HG02588 (cell line): ENCODE data around the gene MCC.
A peak's percentile ranks its signal among the peaks of the same experiment; 100 is the strongest.

ENCODE experiments used
- ATAC-seq: cut with Tn5 transposase; IDR thresholded peaks from one replicate; pipeline ENCODE4 v1.9.1; 2021; ENCODE audit warnings: mild to moderate bottlenecking, moderate library complexity; ENCODE audit not compliant: unreplicated experiment

MCC gene

DNA sequence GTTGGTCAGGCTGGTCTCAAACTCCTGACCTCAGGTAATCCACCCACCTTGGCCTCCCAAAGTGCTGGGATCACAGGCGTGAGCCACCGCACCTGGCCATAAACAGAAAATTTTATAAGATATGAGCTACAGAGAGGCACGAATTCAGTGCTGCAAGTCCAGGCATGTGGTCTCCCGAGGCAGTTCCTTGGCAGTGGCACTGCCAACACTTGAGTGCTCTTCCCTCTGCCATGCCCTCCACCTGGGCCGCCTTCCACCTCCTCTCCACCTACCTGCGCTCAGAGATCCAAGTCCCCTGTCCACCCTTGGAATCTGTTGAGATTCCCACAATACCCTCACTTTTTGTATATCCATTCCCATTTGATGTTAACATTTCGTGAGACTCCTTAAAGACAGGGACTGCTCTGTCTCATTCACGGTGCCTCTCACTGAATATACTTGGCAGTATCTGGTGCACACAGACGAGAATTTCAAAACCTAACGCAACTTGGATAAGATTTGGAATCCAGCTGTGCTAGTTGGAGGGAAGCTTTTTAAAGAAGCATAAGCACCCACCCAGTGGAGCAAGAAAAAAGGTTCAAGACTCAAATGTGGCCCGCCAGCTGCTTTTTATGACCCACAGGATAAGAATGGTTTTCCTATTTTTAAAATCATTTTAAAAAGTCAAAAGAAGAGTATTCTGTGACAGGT, 443.3 kb downstream of the MCC start:
- no peak for ATAC-seq

DNA sequence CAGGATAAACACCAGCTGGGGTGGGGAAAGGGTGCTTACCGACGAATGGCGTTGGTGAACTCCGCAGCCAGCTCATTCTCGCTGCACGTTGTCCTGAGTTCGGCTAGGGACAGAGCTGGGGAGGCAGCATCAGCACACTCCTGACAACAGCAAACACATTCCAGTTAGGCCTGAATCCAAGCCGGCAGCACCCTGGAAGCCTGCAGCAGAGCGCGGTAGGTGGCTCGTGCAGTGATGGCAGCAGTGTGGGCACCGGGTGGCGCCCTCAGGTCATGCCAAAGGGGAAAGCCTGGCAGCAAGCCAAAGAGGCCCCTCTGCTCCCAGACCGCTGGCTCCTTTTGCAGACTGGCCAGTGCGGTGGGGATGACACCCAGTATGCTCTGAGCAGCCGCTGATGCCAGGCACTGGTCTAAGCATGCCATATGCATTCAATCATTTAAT, 444.7 kb downstream of the MCC start:
- ATAC-seq = no peak

DNA sequence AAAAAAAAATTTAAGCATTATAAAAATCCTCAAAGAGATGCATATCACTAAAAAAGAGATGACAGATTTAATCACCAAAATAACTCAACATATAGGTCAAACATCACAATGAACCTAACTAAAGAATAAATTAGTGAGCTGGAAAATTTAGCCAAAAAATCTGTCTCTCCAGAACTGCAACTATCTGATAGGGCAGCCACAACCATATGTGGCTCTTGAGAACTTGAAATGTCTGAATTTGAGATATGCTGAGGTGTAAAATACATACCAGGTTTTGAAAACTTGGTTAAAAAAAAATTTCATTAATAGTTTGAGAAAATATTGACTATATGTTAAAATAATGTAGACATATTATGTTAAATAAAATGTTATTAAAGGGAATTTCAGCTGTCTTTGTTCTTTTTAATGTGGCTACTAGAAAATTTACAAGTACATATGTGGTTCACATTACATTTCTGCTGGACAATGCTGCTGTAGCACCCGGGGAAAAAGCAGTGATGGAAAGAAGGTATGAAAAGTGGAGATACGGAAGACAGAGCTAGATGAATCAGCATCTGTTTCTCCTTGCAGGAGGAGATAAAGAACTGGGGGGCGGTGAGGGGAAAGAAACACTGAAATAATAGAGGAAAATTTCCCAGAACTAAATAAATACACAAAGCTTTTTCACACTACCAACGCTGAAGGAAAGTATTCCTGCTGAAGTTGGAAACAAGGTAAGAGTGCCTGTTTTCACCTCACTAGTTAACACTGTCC, 445.6 kb downstream of the MCC start:
- ATAC-seq = no peak

DNA sequence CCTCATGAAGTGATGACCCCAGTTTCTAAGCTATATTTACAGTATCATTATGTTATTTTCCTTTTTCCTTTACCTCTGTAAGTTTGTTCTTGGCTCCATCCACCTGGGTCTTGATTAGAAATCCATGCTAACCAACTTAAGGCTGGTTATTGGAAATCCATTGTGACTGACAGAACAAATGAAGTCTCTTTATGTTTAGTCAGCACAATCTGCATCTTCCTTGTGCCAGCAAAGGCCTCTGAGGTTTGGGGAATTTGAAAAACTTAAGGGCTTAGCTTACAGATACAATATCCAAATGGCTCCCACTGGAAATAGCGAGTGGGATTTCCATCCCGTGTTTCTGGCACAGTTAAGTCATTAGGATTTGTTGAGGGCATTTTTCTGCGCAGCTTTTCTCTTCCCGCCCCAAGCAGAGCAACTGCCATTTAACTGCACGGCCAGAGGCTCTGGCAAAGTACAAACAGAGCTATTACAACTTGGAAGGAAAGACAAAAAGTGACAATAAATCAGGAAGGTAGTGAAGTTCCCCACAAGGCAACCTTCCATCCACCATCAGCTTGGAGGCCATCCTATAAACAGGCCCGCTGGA, 447.5 kb downstream of the MCC start:
- no peak for ATAC-seq

DNA sequence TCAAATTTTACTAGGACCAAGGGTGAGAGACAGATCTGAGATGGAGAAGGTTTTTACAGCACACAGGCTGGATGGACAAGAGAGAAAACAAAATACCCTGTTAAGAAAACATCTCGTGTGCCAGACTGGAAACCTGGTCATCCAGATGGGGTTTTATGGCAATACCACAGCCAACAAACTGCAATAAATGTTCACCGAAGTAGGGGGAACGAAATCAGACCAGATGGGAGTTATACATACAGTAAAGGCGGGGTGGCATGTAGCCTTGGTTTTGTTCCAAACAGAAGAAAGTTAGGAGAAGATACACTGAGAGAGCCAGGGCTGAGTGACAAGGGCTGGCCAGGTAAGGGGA, 448.3 kb downstream of the MCC start:
- no peak for ATAC-seq

DNA sequence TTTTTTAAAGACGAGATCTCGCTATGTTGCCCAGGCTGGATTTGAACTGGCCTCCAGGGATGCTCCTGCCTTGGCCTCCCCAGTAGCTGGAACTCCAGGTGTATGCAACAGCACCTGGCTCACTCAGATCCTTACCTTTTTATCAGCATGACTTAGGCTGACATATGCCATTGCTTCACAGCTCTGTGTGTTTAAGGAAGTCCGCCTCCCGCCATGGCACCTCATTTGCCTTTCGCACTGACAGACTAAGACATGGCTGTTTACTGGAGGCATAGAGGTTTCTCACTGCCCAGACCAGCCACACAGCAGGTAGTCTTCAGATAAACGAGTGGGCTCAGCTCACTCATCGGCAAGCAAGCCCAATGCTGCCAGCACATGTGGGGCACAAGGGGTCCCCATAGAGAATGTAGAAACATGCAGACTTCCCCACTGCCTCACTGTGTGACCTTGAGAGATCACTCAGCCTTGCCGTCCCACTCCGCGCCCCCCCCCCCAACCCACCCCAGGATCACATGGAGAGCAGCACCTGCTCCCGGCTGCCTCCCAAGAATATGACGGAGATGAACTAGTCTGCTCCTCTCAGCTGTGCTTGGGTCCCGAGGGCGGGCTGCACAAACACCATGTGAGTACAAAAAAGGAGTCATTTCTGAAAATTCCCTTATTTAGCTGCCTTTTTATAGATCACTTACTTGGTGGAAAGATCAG, 448.9 kb downstream of the MCC start:
- ATAC-seq = no peak

DNA sequence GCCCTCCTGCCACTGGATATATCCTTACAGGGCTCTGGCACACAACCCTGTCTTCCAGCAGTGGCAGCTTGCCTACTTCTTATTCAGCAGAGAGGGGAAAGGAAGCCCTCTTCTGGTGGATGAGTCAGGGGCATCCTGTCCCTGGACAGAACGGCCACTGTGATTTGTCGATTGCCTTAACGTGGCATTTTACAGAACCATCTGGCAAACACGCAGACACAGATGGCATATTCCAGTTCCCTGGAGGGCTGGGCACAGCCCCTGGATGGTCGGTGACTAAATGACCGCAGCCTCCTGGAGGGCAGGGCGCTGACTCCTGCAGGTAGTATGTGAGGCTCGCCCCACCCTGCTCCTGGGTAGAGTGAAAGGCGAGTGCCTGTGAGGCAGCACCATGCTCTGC, 449.5 kb downstream of the MCC start:
- ATAC-seq = no peak

DNA sequence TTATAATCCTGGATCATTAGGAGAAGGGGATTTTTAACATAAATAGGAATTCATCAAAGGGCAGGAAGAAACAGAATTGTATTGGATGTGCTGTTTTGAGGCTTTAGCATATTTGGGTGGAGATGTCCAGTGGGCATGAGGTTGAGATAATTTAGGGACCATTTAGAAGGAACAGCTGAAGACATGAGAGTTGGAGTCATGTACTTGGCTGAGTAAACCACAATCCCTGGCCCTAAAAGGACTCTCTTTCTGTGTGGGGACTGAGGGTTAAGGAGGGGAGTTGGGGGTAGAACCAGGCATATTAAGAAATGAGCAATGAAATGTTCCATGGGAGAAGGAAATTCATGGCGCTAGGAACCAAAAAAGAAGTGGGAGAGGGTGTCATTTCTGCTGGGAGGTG, 450.1 kb downstream of the MCC start:
- ATAC-seq = no peak

DNA sequence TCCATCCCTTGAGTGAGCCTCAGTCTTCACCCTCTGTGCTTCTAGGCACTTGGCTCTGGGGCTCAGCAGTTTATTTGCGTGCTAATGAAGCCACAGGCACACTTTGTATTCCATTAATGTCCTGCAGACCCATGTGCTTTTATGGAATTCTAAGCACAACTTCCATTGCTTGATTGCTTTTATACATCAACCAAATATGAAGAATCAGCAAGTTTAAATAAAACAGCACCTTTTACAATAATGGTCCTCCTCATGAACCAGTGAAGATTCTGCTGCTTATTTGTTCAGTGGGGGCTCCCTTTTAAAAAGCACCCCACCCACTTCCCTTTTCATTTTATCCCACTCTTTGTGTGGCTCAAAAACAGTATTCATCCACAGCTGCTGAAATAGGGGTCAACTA, 451.4 kb downstream of the MCC start:
- ATAC-seq = no peak

DNA sequence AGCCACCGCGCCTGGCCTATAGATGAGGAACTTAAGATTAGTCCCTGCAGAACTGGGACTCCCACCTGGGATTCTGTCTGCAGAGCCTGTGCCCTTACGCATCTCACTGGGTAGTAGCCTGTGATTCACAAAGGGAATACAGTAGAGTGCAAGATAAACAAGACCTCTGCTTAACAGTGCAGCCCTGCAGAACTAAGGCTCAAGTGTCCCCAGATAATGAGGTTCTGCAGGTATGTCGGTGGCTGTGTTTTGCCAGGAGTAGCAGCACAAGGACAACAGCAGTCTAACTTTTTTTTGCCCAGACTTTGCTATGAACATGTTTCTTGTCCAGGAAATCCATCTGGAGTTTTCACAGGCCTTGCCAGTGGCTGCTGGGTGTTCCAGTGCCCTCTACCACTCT, 451.9 kb downstream of the MCC start:
- ATAC-seq = no peak

DNA sequence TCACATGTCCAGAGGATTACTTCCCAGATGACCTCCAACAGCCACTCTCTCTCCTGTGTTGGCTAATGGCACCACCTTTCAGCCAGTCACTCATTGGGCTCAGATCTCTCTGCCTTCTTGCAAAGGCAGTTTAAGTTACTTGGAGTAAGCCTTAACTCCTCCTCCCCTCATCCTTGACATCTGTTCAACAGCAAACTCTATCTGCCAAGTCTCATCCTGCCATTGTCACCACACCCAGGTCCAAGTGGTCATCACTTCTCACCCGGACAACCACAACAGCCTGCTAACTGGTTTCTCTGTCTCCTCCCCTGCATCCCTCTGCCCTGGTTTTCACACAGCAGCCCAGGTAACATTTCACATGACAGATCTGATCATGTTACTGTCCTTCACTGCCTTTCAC, 453.2 kb downstream of the MCC start:
- no peak for ATAC-seq

DNA sequence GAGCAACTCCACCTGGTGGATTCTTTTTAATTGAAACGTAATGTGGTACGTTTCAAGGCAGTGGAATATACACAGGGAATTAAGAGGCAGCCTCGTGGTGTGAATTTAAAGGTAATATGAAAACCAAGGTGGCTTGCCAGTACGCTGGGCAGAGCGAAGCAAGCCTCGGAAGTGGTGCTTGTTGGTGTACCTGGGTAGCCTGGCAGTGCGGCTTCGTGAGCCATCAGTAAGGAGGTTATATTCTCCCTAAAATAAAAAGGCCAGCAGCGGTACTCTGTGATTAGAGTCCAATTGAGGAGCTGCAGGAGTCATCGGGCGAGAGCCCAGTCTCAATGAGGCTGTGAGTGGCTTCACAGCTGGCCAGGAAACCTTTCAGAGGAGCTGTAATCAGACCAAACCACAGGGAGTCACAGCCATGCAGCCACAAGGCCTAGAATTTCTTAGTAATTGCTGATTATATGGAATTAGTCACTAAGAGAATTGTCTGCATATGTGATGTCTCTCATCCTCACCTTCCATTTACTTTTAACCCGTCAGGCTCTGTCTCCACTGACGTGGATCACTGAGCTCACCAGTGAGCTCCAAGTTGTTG, 454.0 kb downstream of the MCC start:
- ATAC-seq = no peak

DNA sequence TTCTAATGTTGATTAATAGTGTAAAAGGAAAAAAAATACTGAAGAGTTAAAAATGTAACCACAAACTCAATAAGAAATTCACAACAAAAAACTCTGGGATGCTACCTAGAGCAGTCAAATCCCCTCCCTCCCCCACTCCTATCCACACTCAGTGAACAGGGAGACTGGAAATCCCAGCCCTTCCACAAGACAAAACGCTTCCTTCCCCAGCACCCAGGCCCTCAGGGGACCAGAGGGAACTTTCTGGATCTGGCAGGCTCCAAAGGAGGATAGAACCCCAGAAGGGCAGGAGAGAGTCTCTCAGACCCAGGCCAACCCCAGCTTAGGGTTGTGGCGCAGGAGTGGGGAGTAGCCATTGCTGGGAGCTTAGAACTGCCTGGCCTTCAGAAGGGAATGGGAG, 456.7 kb downstream of the MCC start:
- ATAC-seq = no peak

DNA sequence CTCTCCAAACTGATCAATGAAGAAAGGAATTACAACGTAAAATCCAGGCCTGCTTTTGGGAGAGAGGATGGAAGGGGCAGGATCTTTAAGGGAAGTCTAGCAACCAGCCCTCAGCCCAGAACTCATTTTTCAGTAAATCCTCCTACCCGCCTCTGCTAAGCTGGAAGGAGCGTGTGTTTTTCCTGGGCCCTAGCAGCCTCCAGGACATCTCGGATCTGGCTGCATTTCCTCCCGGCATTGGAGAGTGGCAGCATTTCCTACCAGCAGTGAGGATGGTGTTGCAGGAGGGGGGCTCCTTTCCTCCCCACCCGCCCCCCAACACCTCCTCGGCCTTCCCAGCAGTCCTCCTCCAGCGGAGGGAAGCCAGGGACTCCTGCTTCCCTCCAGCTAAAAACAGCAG, 457.1 kb downstream of the MCC start:
- ATAC-seq = no peak

DNA sequence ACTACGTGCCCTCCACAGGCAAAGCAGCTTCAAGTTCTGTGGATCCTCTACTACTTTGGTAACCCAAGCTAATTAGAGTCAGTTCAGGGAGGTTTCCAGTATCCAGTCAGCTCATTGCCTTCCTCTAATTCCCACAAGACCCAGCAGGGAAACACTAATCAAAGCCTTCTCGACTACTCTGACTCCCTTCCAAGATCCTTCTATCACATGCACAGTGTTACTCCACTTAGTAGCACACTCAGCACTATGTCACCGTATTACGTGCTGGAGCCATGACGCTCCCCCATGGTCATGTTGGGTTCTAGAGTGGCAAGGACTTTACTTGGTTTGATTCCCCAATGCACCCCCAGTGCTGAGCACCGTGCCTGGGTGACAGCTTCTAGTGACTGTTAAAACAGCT, 458.6 kb downstream of the MCC start:
- no peak for ATAC-seq

DNA sequence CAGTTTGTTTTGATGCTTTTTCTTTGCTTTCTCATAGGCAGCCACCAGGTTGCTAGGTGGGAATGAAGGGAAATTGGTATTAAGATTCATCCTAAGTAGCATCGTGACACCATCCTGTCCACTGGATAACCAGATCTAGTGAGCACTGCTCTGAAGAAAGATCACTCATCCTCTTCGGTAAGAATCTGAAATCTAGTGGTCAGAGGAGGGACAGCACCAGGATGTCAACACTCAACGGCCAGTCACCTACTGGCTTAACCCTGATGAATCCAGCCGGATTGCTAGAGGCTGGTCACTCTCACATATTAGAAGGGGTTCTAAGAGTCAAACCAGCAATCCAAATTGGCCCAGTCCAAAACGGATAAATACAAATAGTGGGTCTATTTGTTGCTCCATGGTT, 460.8 kb downstream of the MCC start:
- ATAC-seq = no peak

DNA sequence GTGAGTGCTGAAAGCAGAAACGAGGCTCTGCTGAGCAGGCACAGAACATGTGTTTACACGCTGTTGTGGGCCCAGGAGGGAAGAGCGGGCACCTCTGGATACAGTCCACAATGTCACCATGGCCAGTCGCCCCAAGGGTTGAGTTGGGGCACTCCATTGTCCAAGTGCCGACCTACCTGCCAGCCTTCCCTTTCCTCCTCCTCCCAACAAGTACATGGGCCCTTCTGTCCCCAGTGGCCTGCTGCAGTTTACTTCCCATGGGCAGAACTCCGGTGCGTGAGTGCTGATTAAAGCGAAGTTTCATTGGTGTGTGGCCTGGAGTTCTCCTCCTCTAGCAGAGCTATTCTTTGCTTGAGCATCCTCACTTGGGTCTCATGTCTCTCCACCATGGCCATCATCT, 461.2 kb downstream of the MCC start:
- ATAC-seq = no peak

DNA sequence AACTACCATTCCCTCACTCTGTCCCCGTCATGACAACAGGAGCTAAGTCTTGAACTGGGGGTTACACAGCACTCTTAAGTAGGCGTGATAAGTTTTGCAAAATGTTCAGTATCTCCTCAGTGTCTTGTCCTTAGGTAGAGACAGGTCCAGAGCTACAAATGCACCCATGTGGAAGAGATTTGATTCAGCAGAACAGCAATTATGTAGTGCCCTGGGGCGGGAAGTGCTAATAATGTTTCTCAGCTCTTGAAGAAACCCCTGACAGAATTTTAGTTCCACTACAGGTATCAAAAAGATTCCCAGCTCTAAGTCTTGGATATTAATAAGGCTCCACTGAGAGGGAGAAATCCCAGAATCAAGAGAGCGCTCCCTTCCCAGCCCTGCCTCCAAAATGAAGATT, 462.0 kb downstream of the MCC start:
- ATAC-seq = no peak

DNA sequence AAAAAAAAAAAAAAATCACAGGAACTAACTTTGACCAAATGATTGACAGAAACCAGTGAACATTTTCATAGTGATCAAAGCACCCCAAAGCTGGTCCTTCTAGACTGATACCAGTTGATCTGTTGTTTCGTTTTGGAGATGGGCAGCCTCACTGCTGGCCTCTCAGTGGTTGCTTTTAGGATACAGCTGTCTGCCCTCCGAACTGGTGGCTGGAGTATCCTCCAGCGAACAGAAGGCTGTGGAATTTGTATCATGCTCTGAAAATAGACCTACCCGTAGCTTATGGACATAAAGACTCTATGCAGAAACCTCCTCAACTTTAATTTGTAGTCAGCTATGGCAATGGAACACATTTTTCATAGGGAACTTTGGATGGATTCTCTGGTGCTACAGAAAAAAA, 462.7 kb downstream of the MCC start:
- ATAC-seq = no peak

DNA sequence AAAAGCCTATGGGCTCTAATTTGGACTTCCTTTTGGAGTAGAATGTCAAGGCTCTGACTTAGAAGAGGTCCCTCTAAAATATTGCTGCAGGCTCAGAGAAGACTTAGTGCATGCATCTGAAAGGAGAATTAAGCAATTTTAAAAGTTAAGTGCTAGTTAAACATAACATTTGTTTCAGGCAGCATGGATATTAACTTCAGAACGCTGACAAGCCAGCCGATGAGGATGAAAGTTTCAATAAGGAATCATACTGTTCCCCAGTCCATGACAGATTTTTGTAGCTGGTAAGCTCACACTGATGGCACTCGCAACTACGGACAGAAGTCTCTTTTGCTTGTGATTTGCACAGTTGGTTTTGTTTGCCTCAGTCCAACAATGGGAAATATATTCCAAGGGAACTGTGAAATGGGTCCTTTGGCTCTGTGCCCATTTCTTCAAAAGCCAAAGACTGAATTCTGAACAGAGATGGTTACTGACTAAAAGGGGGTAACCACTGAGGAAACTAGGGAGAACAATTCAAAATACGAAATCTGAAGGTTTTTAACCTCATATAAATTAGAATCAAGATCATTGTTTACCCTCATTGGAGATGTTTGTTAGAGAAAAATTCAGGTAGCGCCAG, 464.1 kb downstream of the MCC start:
- no peak for ATAC-seq

DNA sequence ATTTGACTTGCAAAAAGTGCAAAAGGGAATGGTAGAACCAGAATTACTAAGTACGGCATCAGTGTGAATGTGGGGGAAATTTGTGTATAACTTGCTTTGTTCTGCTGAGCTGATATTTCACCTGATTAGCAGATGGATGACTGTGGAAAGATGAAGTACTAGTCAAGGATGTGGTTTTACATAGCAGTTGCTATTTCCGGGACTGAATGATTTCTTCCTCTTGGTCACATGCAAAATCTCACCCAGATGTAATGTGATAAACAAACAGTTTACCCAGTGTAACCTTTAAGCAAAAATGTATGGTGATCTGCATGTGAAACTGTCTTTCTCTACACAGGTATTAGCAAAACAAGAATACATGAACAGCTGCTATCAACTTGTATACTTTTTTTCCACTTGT, 465.6 kb downstream of the MCC start:
- ATAC-seq = peak; percentile 75
